HepG2 (cell line): ENCODE data around the gene MSMO1. TPM values are rescaled to one million over a fixed set of nuclear protein-coding genes. Genes with fewer than 3 reads are reported as not detected.
A peak's percentile ranks its signal among the peaks of the same experiment; 100 is the strongest.

ENCODE experiments used
- BORCS8-MEF2B ChIP-seq: sonication (generic); formaldehyde crosslinking; IDR thresholded peaks from 2 replicates; pipeline ENCODE4 v1.8.0; 2022; ENCODE audit warnings: mild to moderate bottlenecking, missing genetic modification reagents
- CEBPG ChIP-seq: IDR thresholded peaks from 2 replicates; pipeline ENCODE4 v1.6.1; 2016
- CENPX ChIP-seq: sonication (generic); formaldehyde crosslinking; IDR thresholded peaks from 2 replicates; pipeline ENCODE4 v1.9.0; 2021; ENCODE audit warnings: mild to moderate bottlenecking, missing genetic modification reagents, moderate library complexity
- GATA4 ChIP-seq: sonication (generic); IDR thresholded peaks from 2 replicates; pipeline ENCODE4 v1.6.1; 2016; ENCODE audit warnings: antibody characterized with exemption, low read depth, borderline replicate concordance
- IKZF4 ChIP-seq: sonication (generic); formaldehyde crosslinking; IDR thresholded peaks from 2 replicates; pipeline ENCODE4 v1.5.1; 2020; ENCODE audit warnings: borderline replicate concordance, mild to moderate bottlenecking, low read depth, missing genetic modification reagents; ENCODE audit errors: not compliant biosample characterization
- MIER2 ChIP-seq: IDR thresholded peaks from 2 replicates; pipeline ENCODE4 v1.6.1; 2016; ENCODE audit warnings: missing biosample characterization, missing genetic modification reagents
- SPEN ChIP-seq: sonication (generic); formaldehyde crosslinking; IDR thresholded peaks from 2 replicates; pipeline ENCODE4 v1.5.1; 2020; ENCODE audit warnings: low read depth, mild to moderate bottlenecking, missing genetic modification reagents
- THYN1 ChIP-seq: sonication (generic); formaldehyde crosslinking; IDR thresholded peaks from 2 replicates; pipeline ENCODE4 v1.8.1; 2023; ENCODE audit warnings: low read depth, mild to moderate bottlenecking, moderate library complexity, missing genetic modification reagents, borderline replicate concordance
- WIZ ChIP-seq: sonication (generic); formaldehyde crosslinking; IDR thresholded peaks from 2 replicates; pipeline ENCODE4 v1.5.1; 2020; ENCODE audit warnings: mild to moderate bottlenecking, missing genetic modification reagents
- ZNF10 ChIP-seq: sonication (generic); formaldehyde crosslinking; IDR thresholded peaks from 2 replicates; pipeline ENCODE4 v1.4.0; 2020; ENCODE audit warnings: mild to moderate bottlenecking, low read depth, missing genetic modification reagents, borderline replicate concordance
- ZNF251 ChIP-seq: sonication (generic); formaldehyde crosslinking; IDR thresholded peaks from 2 replicates; pipeline ENCODE4 v1.9.0; 2021; ENCODE audit warnings: mild to moderate bottlenecking, missing genetic modification reagents
- ZNF569 ChIP-seq: sonication (generic); formaldehyde crosslinking; IDR thresholded peaks from 2 replicates; pipeline ENCODE4 v1.5.0; 2020; ENCODE audit warnings: mild to moderate bottlenecking, missing genetic modification reagents, moderate library complexity, borderline replicate concordance
- ZNF589 ChIP-seq: sonication (generic); formaldehyde crosslinking; conservative IDR thresholded peaks from 2 replicates; pipeline ENCODE4 v1.8.0; 2022; ENCODE audit warnings: mild to moderate bottlenecking, moderate library complexity, missing genetic modification reagents
- ZNF83 ChIP-seq: sonication (generic); formaldehyde crosslinking; IDR thresholded peaks from 2 replicates; pipeline ENCODE4 v1.4.0; 2020; ENCODE audit warnings: missing genetic modification reagents, mild to moderate bottlenecking, borderline replicate concordance
- ZSCAN9 ChIP-seq: IDR thresholded peaks from 2 replicates; pipeline ENCODE4 v1.6.1; 2016; ENCODE audit warnings: borderline replicate concordance
- polyA plus RNA-seq, 8 experiments: library from polyadenylated mRNA; depleted of rRNA in 3 of 8; stranded (reverse) in 7 of 8; unstranded in 1 of 8; fragments of >200 nt; fragmentation: Illumina TruSeq in 4 of 8; extraction: Trizol in 4 of 8; gene quantifications; 2 replicates each; pipeline versions ENCODE4 v1.2.1 to v1.2.3, GENCODE V29; 2011 to 2016; ENCODE audit warnings: low read depth in 4 of 8, missing spikeins in 1 of 8, mixed read lengths in 1 of 8; ENCODE audit not compliant: insufficient read depth in 1 of 8
- total RNA-seq, 5 experiments: library from RNA; depleted of rRNA; stranded (reverse); fragments of >200 nt; fragmentation: Illumina TruSeq; extraction: Trizol; gene quantifications; 2 replicates each; pipeline ENCODE4 v1.2.3, GENCODE V29; 2016; ENCODE audit warnings: low read depth in 1 of 5
- TF ChIP-seq, protein P1 (sequence below): sonication (generic); formaldehyde crosslinking; IDR thresholded peaks from 2 replicates; pipeline ENCODE4 v1.8.1; 2023; ENCODE audit warnings: mild to moderate bottlenecking, inconsistent platforms, moderate library complexity, missing genetic modification reagents, borderline replicate concordance
- TF ChIP-seq, protein P2 (sequence below): sonication (generic); formaldehyde crosslinking; IDR thresholded peaks from 2 replicates; pipeline ENCODE4 v1.4.0; 2020; ENCODE audit warnings: mild to moderate bottlenecking, missing genetic modification reagents
- TF ChIP-seq, protein P3 (sequence below): sonication (generic); formaldehyde crosslinking; IDR thresholded peaks from 2 replicates; pipeline ENCODE4 v1.5.1; 2020; ENCODE audit warnings: mild to moderate bottlenecking, missing genetic modification reagents
- TF ChIP-seq, protein P4 (sequence below): sonication (generic); formaldehyde crosslinking; IDR thresholded peaks from 2 replicates; pipeline ENCODE4 v1.5.1; 2020; ENCODE audit warnings: mild to moderate bottlenecking, moderate library complexity, missing genetic modification reagents
- TF ChIP-seq, protein P5 (sequence below): sonication (generic); IDR thresholded peaks from 2 replicates; pipeline ENCODE4 v1.6.1; 2016; ENCODE audit warnings: low read depth, borderline replicate concordance

The MSMO1 gene
- total and polyA plus RNA-seq, 2 of the 13 experiments (the other 11 are each of a cell fraction or from before 2014, with no cell fraction given) = 98.1 to 216 TPM

DNA sequence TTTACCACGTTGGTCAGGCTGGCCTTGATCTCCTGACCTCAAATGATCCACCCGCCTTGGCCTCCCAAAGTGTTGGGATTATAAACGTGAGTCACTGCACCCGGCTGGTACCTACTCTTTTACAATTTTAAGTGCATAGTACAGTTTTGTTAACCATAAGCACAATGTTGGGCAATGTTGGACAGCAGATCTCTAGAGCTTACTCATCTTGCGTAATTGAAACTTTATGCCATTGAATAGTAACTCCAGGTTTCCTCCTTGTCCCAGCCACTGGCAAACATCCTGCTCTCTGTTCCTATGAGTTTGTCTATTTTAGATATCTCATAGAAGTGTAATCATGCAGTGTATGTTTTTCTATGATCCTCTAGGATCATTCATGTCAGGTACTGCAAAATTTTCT lies 42.1 kb downstream of the MSMO1 start (continued):
- TF ChIP-seq IKZF4 (CRISPR knock-in tag) (no peak), CEBPG (CRISPR knock-in tag) (peak; percentile 99), ZNF10 (no peak), SPEN (CRISPR knock-in tag) (no peak), ZNF251 (CRISPR knock-in tag) (no peak), ZNF83 (CRISPR knock-in tag) (no peak), WIZ (CRISPR knock-in tag) (no peak), BORCS8-MEF2B (no peak), MIER2 (peak; percentile 88), GATA4 (peak; percentile 80; the same call in 1 of the 2 replicates), THYN1 (CRISPR knock-in tag) (no peak), ZNF589 (CRISPR knock-in tag) (0 out of 2 replicates have a peak, but pooled peaks have one; percentile 48), CENPX (CRISPR knock-in tag) (no peak), ZNF569 (CRISPR knock-in tag) (no peak), ZSCAN9 (peak; percentile 70; the same call in 1 of the 2 replicates)
- TF ChIP-seq, protein P1, sequence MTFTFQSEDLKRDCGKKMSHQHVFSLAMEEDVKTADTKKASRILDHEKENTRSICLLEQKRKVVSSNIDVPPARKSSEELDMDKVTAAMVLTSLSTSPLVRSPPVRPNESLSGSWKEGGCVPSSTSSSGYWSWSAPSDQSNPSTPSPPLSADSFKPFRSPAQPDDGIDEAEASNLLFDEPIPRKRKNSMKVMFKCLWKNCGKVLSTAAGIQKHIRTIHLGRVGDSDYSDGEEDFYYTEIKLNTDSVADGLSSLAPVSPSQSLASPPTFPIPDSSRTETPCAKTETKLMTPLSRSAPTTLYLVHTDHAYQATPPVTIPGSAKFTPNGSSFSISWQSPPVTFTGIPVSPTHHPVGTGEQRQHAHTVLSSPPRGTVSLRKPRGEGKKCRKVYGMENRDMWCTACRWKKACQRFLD (CRISPR knock-in tag) = no peak
- TF ChIP-seq, protein P2, sequence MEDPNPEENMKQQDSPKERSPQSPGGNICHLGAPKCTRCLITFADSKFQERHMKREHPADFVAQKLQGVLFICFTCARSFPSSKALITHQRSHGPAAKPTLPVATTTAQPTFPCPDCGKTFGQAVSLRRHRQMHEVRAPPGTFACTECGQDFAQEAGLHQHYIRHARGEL = no peak
- TF ChIP-seq, protein P3, sequence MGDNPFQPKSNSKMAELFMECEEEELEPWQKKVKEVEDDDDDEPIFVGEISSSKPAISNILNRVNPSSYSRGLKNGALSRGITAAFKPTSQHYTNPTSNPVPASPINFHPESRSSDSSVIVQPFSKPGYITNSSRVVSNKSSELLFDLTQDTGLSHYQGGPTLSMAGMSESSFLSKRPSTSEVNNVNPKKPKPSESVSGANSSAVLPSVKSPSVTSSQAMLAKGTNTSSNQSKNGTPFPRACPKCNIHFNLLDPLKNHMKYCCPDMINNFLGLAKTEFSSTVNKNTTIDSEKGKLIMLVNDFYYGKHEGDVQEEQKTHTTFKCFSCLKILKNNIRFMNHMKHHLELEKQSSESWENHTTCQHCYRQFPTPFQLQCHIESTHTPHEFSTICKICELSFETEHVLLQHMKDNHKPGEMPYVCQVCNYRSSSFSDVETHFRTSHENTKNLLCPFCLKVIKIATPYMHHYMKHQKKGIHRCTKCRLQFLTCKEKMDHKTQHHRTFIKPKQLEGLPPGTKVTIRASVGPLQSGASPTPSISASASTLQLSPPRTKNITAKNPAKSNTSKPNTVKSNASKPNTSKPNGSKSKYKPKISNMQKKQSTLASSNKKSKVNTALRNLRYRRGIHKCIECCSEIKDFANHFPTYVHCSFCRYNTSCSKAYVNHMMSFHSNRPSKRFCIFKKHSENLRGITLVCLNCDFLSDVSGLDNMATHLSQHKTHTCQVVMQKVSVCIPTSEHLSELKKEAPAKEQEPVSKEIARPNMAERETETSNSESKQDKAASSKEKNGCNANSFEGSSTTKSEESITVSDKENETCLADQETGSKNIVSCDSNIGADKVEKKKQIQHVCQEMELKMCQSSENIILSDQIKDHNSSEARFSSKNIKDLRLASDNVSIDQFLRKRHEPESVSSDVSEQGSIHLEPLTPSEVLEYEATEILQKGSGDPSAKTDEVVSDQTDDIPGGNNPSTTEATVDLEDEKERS = peak; percentile 90
- TF ChIP-seq, protein P4, sequence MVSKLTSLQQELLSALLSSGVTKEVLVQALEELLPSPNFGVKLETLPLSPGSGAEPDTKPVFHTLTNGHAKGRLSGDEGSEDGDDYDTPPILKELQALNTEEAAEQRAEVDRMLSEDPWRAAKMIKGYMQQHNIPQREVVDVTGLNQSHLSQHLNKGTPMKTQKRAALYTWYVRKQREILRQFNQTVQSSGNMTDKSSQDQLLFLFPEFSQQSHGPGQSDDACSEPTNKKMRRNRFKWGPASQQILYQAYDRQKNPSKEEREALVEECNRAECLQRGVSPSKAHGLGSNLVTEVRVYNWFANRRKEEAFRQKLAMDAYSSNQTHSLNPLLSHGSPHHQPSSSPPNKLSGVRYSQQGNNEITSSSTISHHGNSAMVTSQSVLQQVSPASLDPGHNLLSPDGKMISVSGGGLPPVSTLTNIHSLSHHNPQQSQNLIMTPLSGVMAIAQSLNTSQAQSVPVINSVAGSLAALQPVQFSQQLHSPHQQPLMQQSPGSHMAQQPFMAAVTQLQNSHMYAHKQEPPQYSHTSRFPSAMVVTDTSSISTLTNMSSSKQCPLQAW (CRISPR knock-in tag) = peak; percentile 70
- TF ChIP-seq, protein P5, sequence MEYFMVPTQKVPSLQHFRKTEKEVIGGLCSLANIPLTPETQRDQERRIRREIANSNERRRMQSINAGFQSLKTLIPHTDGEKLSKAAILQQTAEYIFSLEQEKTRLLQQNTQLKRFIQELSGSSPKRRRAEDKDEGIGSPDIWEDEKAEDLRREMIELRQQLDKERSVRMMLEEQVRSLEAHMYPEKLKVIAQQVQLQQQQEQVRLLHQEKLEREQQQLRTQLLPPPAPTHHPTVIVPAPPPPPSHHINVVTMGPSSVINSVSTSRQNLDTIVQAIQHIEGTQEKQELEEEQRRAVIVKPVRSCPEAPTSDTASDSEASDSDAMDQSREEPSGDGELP = peak; percentile 60; the same call in 1 of the 2 replicates
